ENCODE measurements around the gene RGS1. TPM values are rescaled to one million over a fixed set of nuclear protein-coding genes. Genes with fewer than 3 reads are reported as not detected.

The RGS1 gene
- total RNA-seq, 2 donors from 2014 or later = 43.0 to 57.3 TPM

- H3K4me1 ChIP-seq (replicated peaks) = no peaks in the 10 kb centered on the region
- no peaks in the 10 kb centered on the region for H3K9me3 ChIP-seq
- WGBS = 96% methylated on average over 5 of the region's 5 CpGs
- no peaks in the 10 kb centered on the region for H3K36me3 ChIP-seq
- H3K4me3 ChIP-seq = no peak overlapping the region
- TF ChIP-seq, protein P1, sequence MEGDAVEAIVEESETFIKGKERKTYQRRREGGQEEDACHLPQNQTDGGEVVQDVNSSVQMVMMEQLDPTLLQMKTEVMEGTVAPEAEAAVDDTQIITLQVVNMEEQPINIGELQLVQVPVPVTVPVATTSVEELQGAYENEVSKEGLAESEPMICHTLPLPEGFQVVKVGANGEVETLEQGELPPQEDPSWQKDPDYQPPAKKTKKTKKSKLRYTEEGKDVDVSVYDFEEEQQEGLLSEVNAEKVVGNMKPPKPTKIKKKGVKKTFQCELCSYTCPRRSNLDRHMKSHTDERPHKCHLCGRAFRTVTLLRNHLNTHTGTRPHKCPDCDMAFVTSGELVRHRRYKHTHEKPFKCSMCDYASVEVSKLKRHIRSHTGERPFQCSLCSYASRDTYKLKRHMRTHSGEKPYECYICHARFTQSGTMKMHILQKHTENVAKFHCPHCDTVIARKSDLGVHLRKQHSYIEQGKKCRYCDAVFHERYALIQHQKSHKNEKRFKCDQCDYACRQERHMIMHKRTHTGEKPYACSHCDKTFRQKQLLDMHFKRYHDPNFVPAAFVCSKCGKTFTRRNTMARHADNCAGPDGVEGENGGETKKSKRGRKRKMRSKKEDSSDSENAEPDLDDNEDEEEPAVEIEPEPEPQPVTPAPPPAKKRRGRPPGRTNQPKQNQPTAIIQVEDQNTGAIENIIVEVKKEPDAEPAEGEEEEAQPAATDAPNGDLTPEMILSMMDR (IDR thresholded peaks at IDR 0.05) = no peak
- TF ChIP-seq POLR2AphosphoS5 (IDR thresholded peaks at IDR 0.05) (no peak), POLR2A (IDR thresholded peaks at IDR 0.05) (no peak)
- H3K27ac ChIP-seq = no peak overlapping the region
- no peaks in the 10 kb centered on the region for H3K27me3 ChIP-seq (replicated peaks; ENCODE audit: insufficient read depth)
- DNase-seq (ENCODE audit: low spot score) = no peak
- intact Hi-C loops (cut with DNase I) = no loop called here
Observed at GRCh38 chr1:192627901-192628300, 52.3 kb downstream of the RGS1 start.

- H3K36me3 ChIP-seq = no peaks in the 10 kb centered on the region
- no peak overlapping the region for H3K27ac ChIP-seq
- no peaks in the 10 kb centered on the region for H3K27me3 ChIP-seq (replicated peaks; ENCODE audit: insufficient read depth)
- H3K4me1 ChIP-seq (replicated peaks) = no peaks in the 10 kb centered on the region
- WGBS = 94% methylated on average over 1 of the region's 1 CpG
- no peak overlapping the region for H3K4me3 ChIP-seq
- TF ChIP-seq POLR2AphosphoS5 (IDR thresholded peaks at IDR 0.05) = no peak
- TF ChIP-seq POLR2A (IDR thresholded peaks at IDR 0.05) = no peak
- TF ChIP-seq, protein P1 (IDR thresholded peaks at IDR 0.05) = no peak
- no peak for DNase-seq (ENCODE audit: low spot score)
- no peaks in the 10 kb centered on the region for H3K9me3 ChIP-seq
- intact Hi-C loops (cut with DNase I) = no loop called here
Observed at GRCh38 chr1:192628396-192629057, 53.0 kb downstream of the RGS1 start.

GRCh38 chr1:192629612-192630011 lies 54.0 kb downstream of the RGS1 start:
- no peaks in the 10 kb centered on the region for H3K36me3 ChIP-seq
- WGBS = 77% methylated on average over 3 of the region's 3 CpGs
- H3K9me3 ChIP-seq = no peaks in the 10 kb centered on the region
- no peak overlapping the region for H3K4me3 ChIP-seq
- no peak overlapping the region for H3K27ac ChIP-seq
- no peaks in the 10 kb centered on the region for H3K4me1 ChIP-seq (replicated peaks)
- no peak for TF ChIP-seq POLR2A (IDR thresholded peaks at IDR 0.05)
- TF ChIP-seq, protein P1 (IDR thresholded peaks at IDR 0.05) = no peak
- no peak for TF ChIP-seq POLR2AphosphoS5 (IDR thresholded peaks at IDR 0.05)
- H3K27me3 ChIP-seq (replicated peaks; ENCODE audit: insufficient read depth) = no peaks in the 10 kb centered on the region
- DNase-seq (ENCODE audit: low spot score) = no peak
- intact Hi-C loops (cut with DNase I) = loop anchor here (10.0 kb wide), 1 partner anchor 165 kb away; no protein-coding TSS in a partner anchor

Other genes with a start within 250 kb of the RGS1 start
- not detected for gene RGS13, start 60.4 kb downstream of the RGS1 start, total RNA-seq
- 100 to 1,000 TPM in 1 of 2 donors, 10 to 100 TPM in 1; 70.2 to 129 TPM for gene RGS2, start 233.3 kb downstream of the RGS1 start, total RNA-seq